Retinal pigment epithelial cell (primary cell): ENCODE data around the gene DNAJB6.

Experiments
- DNase-seq: peaks from one replicate; pipeline ENCODE4 v3.0.0-alpha.2; 2010; ENCODE audit warnings: low read depth
- H3K4me3 ChIP-seq: 2 replicates; pipeline ENCODE4 v1.5.1; 2011; ENCODE audit warnings: mild to moderate bottlenecking, low read length, control low read depth, moderate library complexity
- CTCF ChIP-seq: conservative IDR thresholded peaks from 2 replicates; pipeline ENCODE4 v1.5.1; 2011; ENCODE audit warnings: low read depth, low read length, control low read depth, inconsistent platforms

Gene DNAJB6

GRCh38 chr7:157377436-157378124, 40.8 kb downstream of the DNAJB6 start:
- H3K4me3 ChIP-seq, result no peak overlapping the region
- no peak for DNase-seq
- TF ChIP-seq CTCF, result no peak

- TF ChIP-seq CTCF, result no peak
- no peak for DNase-seq
- no peak overlapping the region for H3K4me3 ChIP-seq
These were observed 41.6 kb downstream of the DNAJB6 start for GRCh38 chr7:157378390-157378789.

GRCh38 chr7:157379493-157379892, 42.7 kb downstream of the DNAJB6 start:
- no peak overlapping the region for H3K4me3 ChIP-seq
- TF ChIP-seq CTCF, result no peak
- DNase-seq, result no peak

- TF ChIP-seq CTCF, result no peak
- DNase-seq, result no peak
- H3K4me3 ChIP-seq, result no peak overlapping the region
These were observed 43.6 kb downstream of the DNAJB6 start for GRCh38 chr7:157380416-157380815.

- DNase-seq, result no peak
- no peak overlapping the region for H3K4me3 ChIP-seq
- TF ChIP-seq CTCF, result no peak
These were observed 47.1 kb downstream of the DNAJB6 start for GRCh38 chr7:157383868-157384267.

GRCh38 chr7:157384301-157384700, 47.5 kb downstream of the DNAJB6 start:
- no peak overlapping the region for H3K4me3 ChIP-seq
- DNase-seq, result no peak
- TF ChIP-seq CTCF, result no peak

- H3K4me3 ChIP-seq, result no peak overlapping the region
- TF ChIP-seq CTCF, result peak; percentile 81
- DNase-seq, result no peak
These were observed 50.4 kb downstream of the DNAJB6 start for GRCh38 chr7:157386979-157387800.
